ENCODE results near the gene ZDHHC14.

Gene ZDHHC14

DNA sequence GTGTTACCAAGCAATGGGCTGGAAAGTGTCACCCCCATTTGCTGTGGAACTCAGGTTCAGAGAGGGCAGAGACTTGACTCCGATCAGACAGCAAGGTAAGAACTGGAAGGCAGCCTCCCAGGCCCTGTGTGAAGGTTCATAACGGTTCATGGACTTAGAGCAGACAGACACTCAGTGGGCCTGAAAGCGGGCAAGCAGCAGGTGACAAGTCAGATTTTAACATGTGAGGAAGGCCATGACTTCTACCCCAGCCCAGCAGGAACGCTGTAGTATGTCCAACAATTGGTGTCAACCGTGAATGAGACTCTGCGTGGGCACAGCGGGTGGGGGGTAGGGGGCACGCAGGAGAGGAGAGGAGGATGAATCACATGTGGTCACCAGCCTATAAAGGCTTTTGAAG is 224.5 kb downstream of the ZDHHC14 start:
- no peak for DNase-seq

DNA sequence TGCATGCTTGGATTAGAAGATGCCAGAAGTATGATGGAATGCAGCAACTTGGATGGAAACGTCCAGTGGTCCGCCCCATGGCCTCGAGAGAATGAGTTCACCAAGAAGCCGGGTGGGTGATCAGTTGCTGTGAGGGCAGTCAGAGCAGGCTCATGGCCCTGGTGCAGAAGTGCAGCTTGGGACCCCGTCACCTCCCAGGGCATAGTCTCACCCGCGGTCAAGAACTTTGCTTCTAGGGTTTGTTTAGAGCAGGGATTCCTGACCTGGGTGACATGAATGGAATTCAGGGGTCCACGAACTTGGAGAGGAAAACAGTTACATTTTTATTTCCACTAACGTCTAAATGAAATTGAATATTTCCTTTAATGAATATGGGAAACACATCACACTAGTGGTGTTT is 225.5 kb downstream of the ZDHHC14 start:
- no peak for DNase-seq

DNA sequence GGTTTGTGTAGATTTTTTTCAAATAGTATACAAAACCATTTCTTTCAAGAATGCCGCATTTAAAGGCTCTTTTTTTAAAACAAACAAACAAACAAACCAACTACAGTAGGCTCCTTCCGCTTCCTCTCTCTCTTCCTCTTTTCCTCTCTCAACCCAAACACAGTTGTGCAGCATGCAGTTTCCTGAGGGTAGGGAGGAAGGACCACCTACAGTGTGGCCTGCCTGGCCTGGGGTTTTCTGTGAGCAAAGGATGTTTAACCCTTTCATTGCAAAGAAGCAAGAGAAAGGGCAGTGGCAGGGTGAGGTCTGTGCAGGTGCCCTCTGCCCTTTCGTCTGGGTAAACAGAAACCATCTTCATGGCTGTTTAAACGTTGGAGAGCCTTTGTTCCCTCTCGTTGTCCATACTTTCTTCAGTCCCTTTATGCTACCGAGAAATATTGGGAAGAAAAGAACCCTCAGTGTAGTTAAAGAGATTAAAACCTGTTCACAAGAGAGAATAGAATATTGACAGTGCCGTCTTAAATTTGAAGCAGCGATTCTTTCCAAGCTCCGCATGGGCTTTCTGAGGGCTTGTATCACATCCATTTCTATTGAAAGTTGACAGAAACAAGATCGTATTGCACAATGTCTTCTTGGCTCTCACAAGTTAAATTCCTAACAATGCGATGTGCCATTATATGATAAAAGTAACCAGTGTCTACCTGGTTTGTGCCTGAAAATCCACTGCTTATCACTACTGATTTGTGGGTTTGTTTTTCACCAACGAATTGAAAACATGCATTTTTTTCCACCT is 226.5 kb downstream of the ZDHHC14 start:
- peak in 1 of 2 donors; percentile 4 for DNase-seq

DNA sequence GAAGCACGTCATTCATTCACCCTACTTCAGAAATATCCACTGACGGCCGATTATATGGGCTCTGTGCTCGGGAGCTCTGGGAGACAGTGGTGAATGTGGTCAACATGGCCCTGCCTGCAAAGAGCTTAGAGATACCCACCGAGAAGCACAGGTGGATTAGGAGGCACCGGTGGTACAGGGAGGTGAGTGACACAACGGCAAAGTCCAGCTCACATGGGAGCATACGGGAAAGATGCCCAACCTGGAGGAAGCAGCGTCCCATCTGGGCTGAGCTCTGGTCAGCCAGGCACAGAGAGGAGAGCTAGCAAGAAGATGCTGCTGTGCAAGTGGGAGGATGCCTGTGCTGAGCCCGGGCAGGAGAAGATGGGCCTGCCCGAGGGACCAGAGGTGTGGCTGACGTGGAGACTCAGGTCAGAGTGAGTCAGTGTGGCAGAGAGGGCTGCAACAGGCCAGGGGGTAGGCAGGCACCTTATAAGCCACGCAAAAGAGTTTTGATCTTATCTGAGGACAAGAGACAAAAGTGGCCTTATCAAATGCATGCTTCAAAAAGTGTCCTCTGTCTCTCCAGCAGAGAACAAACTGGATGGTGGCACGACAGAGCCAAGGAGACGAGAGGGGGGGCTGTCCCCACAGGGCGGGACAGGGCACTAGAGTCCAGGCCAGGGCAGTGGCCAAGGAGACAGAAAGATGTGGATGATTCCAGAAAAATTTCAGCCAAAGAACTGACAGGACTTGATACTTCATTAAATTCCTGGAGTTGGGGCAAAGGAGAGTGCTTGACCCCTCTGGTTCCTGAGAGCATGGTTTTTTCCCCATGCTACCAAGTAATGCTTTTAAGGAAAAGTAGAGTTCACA is 227.5 kb downstream of the ZDHHC14 start:
- DNase-seq: no peak

DNA sequence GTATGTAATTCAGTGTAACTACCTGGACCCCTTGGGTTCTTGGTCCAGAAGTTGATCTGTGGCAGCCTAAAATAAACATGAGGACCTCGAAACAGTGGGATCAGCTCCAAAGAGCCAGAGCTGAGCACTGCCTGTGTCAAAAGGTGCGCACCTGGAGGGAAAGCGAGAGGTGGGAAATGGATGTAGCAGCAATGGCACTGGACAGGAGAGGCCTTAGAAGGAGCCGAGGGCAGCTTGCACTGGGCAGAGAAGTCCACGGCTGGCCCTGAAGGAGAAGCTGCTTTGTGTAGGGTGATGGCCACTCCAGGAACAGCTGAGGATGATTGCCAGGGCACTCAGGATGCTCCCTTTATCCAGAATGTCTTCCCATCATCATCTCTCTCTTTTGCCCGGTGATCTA is 228.1 kb downstream of the ZDHHC14 start:
- DNase-seq: no peak

DNA sequence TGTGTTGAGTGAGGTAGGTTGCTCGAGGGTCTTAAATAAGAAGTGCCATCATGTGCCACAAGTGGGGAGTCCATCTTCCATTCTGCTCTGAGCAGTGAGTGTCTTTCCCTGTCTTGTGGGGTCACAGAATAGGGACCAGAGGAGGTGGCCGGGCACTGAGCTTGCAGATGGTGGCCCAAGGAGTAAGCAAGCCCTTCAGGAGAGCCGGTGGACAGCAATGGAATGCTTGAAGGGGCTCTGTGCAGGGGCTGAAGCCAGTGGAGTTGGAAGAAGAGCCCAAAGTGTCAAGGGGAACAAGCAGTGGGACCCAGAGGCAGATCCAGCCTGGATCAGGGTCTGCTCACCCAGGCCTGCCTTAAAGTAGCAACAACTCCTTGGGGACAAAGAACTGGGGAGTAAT is 228.6 kb downstream of the ZDHHC14 start:
- DNase-seq: no peak

DNA sequence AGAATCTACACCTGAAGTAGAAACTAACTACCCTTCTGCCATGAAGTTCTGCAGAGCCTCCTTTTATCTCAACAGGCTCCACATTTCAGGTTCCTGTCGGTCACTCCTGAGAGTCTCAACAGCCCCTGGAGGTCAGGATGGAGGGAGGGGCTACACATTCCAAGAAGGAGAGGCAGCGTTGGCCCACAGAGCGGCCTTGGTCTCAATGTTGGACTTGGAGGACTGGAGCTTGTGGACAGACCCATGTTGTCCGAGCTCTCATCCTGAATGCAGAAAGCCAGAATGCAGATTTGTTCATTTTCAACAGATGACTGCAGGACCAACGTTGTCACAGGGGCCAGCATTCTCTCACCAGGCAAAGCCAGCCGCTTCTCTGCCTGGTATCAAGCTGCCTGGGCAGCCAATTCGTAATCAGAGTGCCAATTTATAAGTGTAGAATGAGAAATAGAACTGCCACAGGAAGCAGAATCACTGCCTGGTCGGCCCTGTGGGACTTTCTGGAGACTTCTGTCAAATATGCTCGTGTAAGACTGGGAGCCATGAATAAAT is 229.5 kb downstream of the ZDHHC14 start:
- no peak for DNase-seq

DNA sequence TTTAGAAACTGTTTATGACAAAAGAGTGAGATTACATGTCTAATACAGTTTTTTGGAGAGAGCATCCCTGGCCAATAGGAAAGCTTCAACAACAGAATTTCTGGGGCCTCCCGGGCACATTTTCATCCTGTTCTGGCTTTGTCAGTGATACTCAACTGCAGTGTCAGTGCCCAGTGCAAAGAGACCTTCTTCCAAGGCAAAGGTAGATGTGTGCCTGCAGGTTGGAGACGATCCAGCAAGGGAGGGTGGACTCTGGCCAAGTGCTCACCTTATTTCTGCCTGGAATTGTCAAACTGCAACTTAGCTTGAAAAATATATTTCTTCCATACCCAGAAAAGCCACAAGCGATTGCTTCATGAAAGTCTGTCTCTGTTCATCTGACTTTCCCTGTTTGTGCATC is 230.4 kb downstream of the ZDHHC14 start:
- DNase-seq: no peak

DNA sequence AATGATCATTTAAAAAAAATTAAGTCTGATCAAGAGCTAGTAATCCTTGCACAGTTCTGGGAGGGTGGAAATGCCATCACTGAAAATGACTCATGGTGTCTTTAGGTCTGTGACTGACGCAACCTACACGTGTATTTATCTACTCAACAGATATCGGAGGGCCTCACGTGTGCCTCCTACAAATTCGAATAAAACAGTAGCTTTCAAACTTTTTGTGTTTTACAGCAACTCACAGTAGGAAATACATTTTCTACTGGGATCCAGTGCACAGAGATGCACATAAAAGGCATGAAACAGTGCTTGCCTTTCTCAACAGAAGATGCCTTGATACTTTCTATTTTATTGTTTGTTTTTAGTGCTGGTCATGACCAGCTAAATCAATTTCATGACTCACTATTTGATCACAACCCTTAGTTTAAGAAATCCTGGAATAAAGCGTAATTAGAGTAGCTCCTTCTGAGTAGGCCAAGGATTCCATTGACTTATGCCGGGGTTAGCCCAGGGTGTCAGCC is 232.1 kb downstream of the ZDHHC14 start:
- no peak for DNase-seq

DNA sequence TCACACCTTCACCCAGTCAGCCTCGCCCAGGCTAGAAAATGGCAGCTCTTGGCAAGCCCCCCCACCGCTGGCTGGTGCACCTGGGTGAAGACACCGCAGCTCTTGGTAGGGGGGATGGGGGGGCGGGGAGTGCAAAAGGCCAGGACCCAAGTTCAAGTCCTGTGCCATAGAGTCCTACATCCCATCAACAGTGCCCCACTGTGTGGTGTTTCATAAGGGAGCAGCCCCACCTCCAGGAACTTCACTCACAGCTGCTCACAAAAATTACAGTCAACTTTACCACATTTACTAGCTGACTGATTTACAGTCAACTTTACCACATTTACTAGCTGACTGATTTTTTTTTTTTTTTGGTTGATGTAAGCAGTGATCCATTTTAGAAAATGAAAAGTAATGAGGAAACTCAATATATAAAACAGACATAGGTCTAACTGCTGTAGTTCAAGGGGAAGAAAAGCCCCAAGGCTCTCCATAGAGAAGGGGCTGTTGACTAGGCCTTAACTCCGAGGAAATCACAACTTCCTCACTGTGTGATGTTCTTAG is 233.1 kb downstream of the ZDHHC14 start:
- DNase-seq: peak in 1 of 2 donors; percentile 9

DNA sequence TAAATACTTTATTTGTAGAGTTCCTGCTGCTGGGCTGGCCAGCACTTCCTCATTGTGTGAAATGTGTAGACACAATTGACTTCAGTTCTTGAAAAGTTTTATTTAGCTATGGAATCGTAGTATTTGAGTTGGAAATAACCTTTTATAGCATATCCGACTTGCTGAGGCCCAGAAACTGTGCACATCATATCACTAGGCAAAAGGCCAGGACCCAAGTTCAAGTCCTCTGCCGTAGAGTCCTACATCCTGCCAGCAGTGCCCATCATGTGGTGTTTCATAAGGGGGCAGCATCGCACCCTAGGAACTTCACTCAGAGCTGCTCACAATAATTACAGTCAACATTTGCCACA is 234.4 kb downstream of the ZDHHC14 start:
- DNase-seq: peak in 1 of 2 donors; percentile 13

DNA sequence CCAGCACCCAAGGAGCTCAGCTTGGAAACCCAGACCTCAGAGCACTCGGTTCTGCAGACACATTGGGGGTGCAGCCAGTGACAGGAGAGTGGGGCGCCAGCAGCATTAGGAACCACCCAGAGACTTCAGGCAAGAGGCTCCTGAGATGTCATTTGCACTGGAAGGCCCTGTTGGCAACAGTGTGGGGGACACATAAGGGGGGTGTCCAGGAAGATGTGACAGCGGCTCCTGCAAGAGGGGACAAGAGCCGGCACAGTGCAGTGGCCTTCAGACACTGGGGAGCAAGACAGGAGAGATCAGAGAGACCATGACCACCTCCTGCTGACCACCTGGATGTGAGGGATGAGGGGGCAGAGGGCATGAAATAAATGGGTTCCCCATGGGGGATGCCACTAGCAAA is 235.0 kb downstream of the ZDHHC14 start:
- no peak for DNase-seq

DNA sequence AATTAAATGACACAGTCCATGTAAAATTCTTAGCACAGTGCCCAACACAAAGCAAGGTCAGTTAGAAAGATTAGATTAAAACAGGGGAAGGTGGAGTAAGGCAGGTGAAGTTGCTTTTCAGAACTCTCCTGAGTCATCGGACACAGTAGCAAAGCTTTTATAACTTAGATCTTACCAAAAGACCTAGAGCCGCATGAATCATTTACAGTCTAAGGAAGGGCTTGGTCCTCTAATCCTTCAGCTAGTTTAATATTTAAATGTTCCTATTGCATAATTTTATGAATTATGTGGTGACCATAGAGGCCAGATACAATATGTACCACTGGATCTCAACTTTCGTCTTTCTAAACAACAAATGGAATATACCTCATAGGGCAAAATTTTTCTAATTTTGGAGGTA is 240.0 kb downstream of the ZDHHC14 start:
- no peak for DNase-seq

DNA sequence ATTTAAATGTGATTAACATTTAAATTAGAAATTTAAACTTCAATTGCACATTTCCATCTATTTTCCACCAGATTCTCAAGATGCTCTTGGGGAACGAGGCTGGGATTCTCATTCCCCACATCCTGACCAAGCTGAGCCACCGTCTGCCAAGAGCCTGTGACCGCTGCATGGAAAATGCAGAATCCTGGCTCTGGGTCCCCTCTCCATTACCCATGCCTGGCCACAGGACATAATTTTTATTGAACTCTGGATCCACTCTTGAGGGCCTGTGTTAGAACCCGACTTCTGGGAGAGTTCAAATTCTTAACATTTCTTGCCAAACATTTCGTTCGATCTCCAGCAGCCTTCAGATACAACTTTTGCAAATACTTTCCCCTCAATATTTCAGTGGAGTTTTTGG is 240.4 kb downstream of the ZDHHC14 start:
- no peak for DNase-seq

DNA sequence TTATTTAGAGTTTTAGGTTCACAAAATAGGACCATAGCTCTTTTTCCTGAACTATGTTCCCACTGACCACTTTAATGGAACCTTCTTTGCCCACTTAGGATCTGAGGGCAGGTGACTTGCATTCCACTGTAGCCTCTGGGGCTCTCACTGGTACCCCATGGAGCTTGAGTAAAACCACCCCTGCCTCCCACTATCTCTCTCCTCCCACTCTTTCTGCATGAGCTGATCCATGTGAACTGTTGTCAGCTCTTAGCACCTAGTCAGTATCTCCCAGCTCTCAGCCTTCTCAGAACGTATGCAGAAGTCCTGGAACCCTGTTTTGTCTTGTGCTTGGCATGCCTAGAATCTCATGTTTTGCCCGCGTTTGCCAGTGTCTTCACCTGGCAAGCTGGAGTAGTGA is 241.4 kb downstream of the ZDHHC14 start:
- no peak for DNase-seq

DNA sequence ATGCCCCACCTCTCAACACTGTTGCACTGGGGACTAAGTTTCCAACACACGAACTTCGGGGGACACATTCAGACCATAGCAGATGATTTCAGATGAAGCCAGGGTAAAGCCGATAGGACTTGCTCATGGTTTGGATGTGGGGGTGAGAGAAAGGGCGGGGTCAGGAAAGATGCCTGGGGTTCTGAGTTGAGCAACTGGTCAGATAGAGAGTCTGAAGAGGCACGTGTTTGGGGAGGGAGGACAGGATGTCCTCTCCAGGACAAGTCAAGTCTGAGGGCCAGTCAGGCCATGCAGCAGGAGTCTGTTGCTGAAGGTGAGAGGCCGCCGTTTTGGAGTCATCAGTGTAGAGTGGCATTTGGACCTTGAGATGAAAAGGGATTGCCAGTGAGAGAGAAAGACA is 244.1 kb downstream of the ZDHHC14 start:
- DNase-seq: no peak

DNA sequence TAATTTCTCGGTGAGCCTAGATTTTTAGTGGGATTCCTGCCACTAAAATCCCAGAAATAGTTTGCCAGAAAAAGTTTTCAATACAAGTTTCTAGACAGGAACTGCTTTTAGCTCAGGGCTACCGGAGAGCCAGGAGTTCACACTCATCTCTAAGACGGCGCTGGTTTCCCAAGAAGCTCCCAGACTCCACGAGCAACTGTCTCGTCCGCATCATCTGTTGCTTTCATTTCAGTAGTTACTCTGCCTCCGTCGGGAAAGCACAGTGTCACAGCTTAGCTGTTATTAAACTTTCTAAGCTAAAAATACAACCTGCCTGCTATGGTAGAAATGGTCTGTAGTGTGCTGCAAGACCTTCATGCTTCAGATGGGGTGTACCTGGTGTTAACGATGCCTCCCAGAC is 244.8 kb downstream of the ZDHHC14 start:
- DNase-seq: no peak

DNA sequence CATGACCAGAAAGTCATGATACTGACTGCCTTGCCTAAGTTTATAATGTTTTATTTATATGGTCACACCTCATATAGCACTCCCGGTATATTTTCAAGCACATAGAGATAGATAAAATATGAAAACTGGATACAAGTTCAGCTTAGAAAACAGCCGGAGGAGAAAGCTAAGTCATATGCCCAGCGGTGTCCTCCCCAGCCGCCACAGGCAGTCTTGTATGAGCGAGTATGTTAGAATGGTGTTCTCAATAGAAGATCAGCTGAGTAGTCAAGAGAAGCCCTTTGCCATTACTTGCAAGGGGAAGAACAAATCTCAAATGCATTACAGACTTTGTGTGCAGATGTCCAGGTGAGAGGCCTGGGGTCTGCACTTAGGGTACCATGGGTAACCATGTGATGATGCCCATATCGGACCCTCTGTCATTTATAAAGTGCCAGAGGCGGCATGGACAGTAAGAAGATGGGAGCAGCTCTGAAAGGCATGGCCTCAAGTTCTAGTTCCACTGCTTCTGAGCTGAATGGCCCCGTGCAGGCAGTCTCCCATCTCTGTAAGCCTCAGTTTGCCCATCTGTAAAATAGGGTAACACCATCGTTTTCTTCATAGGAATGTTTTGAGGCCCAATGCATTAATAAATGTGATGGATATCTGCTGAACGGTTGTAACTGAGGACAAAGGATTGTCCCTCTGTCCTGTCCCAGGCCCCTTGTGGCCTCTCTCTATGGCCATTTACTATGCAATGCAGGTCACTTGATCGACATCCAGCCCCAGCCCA is 246.4 kb downstream of the ZDHHC14 start:
- DNase-seq: no peak

DNA sequence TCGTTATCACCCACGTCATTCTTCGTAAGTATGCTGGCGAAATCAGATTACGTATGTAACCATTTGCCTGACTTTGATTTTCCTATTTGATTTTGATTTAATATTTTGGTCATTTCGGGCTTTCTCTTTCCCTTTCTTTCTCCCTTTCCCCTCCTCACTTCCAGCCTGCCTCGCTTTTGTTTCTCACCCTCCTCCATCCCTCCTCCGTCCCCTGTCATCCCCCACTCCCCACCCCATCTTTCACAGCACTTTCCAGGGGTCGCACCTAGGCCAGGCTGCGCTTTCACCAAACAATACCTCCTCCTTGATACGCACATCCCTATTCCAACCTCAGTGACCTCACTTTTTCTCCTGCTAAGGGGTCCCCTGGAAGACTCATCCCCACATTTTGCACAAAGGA is 247.5 kb downstream of the ZDHHC14 start:
- no peak for DNase-seq

DNA sequence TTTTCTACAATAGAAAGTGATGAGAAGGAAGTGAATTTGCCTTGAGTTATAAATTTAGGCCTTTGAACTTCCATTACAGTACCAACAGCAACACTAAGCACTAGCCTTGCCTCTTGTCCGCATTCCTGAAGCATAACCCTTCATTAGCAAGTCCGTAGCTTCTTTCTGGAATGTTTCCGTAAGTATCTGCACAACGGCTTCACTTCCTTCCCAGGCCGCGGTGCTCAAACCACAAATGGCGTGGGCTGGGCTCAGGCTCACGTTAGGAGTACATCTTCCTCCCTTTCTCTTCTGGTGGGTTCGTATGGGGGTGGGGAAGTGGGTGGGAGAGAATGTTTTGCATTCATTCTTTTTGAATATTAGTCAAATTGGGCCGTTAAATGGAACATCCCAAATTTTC is 248.2 kb downstream of the ZDHHC14 start:
- DNase-seq: no peak

DNA sequence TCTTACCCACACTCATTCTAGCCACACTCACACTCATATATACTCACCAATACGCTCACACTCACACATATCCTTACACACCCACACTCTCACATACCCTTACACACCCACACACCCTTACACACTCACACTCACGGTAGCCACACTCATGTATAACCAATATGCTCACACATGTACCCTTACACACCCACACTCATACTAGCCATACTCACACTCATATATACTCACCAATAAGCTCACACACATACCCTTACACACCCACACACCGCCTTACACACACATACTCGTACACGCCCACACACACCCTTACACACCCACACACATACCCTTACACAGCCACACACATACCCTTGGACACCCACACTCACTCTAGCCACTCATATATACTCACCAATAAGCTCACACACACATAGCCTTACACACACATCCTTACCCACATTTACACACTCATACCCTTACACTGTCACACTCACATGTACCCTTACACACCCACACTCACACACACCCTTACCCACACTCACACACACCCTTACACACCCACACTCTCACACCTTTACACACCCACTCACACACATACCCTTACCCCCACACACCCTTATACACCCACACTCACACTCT is 249.6 kb downstream of the ZDHHC14 start:
- DNase-seq: no peak

DNA sequence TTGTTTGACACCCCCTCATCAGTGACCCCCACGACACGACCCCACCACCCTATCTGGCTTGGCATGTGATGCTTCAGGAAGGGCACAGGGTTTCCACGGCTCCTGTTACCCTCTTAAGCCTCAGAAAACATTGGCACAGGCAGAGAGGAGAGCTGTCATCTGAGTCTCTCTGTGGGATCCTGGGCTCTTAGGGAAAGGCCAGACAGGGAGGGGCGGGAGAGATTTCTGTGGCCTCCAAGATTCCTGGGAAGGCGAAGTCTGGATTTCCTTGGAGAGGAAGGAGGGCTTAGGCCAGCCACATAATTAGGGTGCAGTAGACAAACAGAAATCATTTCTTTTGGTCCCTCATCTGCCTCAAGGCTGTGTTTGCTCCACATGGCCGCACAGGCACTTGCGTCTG is 250.4 kb downstream of the ZDHHC14 start:
- DNase-seq: no peak
